ELR (cell line): ENCODE results near the gene SLC13A5.
"Not testable (repeated sequence)": the region's sequence is repeated elsewhere in the genome, so short reads cannot be mapped to it uniquely, and the experiment has no call there.

Experiments used
- DNase-seq: peaks from one replicate; pipeline ENCODE4 v3.0.0-alpha.2; 2015; ENCODE audit warnings: low read depth

SLC13A5 gene

GRCh38 chr17:6711081-6711674 is 2.0 kb downstream of the SLC13A5 start:
- no peak for DNase-seq

DNA sequence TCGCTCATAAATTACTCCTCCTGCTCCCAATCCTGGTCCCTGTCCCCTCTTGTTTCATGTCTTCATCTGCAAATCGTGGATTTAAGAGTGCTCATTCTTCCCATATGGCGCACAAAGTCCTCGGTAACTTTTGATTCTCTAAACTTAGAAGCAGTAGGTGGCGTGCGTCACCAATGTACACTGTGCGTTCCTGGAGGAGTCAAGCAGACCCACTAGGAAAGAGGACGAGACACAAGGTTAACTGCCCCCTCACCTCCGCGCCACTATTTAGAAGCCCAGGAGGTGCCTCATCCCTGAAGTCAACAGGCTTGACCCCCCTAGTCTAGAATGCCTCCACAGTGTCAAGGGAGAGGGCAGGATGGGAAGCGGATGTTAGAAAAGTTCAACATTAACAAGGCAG is 2.9 kb downstream of the SLC13A5 start:
- no peak for DNase-seq

- DNase-seq: no peak
These were observed 4.7 kb downstream of the SLC13A5 start for GRCh38 chr17:6708357-6708961.

DNA sequence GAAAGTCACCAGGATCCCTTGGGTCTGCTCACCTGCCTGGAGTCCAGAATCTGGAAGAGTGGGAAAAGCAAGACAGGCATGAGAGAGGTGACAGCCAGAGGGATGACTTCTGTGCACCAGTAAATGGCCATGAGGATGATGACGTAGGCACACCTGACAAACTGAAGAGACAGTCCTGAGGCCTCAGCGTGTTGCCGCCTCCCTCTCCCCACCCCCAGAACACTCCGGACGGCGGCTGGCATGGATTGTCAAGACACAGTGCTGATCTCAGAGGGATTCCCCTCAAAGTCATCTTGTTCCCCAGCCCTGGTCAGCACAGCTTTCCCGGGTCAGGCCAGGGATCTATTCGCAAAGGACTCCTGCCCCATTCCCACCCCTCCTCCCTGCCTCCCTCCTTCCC is 6.2 kb downstream of the SLC13A5 start:
- DNase-seq: no peak

DNA sequence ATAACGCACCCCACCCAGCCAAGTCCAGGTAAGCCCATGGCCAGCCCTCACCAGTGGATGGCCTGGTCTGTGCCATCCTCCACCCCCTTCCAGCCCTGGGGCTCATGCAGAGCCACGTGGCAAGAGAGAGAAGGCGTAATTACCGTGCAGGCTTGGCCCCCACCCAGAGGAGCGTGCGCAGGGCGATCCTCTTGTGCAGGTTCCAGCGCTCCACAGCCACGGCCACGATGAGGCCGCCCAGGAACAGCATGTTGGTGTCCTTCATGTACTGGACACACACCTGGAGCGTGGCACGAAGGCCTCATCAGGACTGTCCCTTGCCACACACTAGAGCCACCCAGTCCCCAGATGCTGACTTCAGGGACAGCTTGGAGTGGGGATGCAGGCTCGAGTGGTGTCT is 6.7 kb downstream of the SLC13A5 start:
- no peak for DNase-seq

- no peak for DNase-seq
These were observed 8.6 kb downstream of the SLC13A5 start for GRCh38 chr17:6704470-6705052.

GRCh38 chr17:6703751-6704150 is 9.4 kb downstream of the SLC13A5 start:
- DNase-seq: no peak

DNA sequence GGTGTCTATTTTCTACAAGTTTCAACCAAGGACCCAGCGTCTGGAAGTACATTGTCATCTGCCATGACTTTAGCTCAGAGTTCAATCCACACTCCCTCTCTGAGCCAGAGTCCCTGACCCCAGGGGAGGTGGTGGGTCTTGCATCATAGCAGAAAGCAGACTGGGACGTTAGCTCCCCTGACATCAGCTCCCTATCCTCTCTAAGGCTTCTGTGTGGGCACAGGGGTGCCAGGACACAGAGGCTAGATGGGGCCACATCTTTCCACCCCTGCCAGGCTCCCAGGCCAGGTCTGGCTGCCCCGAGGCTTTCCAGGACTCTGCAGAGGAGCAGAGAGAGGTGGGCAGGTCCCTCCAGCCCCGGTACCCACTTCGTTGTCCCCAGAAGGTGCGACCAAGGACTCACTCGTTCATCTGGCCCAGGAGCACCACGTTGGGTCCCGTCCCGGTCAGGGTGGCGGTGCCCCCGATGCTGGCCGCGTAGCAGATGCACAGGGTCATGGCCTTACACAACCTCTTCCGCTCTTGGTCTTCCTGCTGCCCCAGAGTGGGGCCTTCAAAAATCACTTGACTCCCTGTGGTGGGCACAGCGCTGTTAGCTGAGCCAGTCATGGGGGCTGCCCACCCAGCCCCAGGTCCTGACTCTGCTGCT is 10.5 kb downstream of the SLC13A5 start:
- DNase-seq: no peak

GRCh38 chr17:6701719-6702118 is 11.4 kb downstream of the SLC13A5 start:
- peak; percentile 38 for DNase-seq

GRCh38 chr17:6700948-6701307 is 12.2 kb downstream of the SLC13A5 start:
- DNase-seq: no peak

GRCh38 chr17:6699997-6700947 is 12.9 kb downstream of the SLC13A5 start:
- no peak for DNase-seq

DNA sequence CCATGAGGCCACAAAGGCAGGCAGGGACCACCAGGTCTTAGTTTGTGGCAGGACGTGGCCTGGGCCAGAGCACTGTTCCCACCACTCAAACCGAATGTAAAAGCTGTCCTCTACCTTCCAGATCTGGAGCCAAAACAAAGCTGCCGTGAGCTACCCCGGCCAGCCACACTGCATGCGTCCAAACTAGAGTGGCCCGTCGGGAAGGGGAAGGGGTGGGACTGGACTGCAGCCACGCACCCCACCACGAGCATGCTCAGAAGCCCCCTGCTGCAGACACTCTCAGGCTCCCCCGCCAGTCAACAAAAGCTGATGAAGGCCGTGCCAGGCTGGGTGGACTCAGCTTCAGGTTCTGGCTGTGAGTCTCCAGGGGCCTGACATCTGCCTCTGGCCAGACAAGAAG is 15.2 kb downstream of the SLC13A5 start:
- no peak for DNase-seq

GRCh38 chr17:6696906-6697305 is 16.3 kb downstream of the SLC13A5 start:
- DNase-seq: no peak

DNA sequence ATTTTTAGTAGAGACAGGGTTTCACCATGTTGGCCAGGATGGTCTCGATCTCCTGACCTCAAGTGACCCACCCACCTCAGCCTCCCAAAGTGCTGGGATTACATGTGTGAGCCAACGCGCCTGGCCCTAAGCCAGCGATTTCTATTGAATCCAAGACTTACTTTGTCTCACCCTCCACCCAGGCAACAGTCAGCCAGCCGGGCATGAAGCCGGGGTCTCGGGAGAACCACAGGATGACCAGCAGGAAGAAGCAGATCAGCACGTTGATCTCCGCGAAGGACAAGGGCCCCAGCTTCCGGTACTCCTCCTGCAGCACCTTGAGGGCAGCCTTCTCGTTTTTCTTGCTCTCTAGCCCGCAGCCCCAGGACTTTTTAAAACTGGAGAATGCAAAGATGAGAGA is 17.6 kb downstream of the SLC13A5 start:
- DNase-seq: no peak

- no peak for DNase-seq
These were observed 18.1 kb downstream of the SLC13A5 start for GRCh38 chr17:6695051-6695450.

DNA sequence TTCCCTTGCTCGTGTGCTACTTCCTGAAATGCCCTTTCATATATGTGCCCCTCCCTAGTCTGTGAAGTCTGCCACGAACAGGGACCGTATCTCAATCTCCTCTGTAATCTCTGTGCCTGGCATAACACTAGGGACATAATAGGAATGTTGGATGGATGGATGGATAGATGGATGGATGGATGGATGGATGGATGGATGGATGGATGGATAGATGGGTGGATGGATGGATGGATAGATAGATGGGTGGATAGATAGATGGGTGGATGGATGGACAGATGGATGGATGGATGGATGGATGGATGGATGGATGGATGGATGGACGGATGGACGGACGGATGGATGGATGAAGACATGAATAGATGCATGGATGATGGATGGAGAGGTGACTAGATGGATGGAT is 21.2 kb downstream of the SLC13A5 start:
- DNase-seq: not testable (repeated sequence)

DNA sequence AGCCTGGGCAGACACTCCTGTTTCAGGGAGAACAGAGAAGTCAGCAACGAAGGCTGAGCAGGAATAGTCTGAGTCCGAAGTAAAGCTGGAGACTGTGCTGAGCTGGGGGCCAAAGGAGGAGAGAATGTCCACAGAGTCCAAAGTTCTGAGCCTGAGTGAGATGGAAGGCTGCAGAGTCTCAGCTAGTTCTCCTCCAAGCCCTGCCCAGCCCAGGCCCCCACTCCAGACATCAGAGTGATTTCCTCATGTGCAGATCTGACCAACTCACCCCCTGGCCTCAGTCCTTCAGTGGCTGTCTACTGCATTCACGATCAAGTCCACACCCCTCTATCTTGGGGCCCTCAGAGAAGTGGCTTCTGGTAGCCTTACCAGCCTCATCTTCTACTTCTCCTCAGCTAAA is 21.6 kb downstream of the SLC13A5 start:
- DNase-seq: no peak

DNA sequence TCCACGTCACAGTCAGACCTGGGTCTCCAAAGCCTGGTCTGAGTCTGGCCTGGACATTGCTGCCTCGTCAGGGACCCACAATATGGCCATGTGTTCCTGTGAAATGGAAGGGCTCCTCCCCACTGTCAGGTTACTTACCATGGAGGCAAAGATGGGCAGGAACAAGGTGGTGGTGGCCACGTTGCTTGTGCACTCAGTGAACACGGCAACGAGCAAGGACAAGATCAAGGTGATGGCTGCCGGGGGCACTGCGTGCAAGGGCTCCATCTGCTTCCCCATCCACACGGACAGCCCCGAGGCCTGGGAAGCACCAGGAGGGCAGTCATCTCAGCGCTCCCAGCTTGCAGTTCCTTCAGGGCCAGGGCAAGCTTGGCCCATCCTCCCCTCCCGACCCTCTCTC is 22.5 kb downstream of the SLC13A5 start:
- no peak for DNase-seq

DNA sequence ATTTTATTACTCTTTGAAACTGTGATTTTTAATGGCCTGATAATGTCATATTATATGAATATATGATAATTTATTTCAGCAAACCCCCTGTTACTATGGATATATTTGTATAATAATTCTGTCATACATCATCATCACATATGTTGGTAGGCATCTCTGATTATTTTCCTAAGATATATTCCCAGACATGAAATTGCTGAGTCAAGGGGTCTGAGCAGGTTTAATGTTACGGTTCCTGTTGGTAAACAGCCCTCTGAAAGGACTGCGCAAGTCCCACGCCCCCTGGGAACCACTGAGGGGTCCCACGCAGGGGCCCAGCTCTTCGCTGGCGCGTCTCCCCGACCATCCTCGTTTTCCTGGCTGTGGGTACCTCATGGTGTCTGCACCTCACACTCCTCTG is 24.2 kb downstream of the SLC13A5 start:
- DNase-seq: no peak

DNA sequence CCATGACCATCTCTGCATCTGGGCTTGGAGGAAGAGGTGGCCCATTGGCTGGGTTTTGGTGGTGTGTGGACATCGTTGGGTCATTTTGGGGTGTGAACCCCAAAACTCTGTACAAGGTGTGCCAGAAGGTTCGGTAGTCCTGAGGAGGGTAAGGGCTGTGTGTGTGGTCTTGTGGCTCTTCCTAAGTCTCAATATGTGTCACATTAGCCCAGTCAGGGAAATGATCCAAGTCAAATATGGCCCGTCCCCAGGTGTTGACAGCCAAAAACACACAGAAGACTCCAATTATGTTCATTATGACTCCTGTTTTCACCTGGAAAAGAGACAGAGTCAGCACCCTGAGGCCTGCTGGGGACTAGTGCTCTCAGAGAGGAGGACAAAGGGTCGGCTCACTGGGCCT is 27.1 kb downstream of the SLC13A5 start:
- DNase-seq: no peak

DNA sequence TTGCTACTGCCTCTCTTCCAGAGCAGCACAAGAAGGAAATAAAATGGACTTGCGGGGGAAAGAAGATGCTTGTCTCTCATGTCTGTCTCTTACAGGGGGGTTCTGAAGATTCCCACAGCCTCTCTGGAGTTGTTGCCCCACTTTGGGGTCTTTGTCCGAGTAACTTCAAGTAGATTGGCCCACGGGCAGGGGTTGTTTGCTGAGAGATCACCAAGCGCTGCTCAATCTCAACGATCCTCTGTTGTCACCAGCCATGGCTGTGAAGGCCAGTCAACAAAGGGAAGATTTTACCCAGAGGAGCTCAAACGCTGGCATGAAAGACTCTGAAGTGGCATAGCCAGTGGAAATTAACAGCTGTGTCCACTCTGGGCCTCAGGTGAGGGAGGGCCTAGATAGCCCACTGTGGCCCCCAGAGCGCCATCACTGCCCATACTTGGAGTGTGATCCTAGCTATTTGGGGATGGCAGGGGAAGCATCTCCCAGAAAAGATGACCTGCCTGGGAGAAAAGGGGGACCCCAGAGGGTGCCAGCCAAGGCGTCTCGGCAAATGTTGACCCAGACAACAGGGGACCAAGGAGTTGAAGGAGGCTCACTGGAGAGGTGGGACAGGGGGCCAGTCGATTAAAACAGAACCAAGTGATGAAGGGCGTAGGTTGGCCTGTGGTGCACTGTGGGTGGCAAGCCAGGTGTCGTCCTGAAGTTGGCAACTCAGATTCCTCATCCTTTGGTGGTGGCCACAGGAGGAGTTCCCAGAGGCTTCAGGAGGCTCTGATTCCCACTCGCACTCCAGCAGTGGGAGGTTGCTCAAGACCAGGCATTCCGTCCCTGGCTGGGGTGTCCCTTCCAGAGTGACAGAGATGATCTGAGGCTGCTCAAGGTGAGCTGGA is 28.0 kb downstream of the SLC13A5 start:
- DNase-seq: no peak

DNA sequence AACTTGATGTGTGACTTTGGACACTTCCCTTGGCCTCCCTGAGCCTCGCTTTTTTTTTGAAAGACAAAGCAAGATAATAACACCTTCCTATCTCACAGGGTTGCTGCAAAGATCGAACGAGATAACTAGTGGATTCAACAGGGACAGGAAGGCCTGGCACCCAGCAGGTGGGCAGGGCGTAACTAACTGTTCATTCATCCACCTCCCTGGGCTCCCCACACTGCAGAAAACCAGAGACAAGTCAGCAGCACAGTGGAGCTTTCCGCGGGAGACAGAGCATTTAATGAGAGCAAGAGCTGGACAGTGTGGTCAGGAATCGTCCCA is 28.7 kb downstream of the SLC13A5 start:
- no peak for DNase-seq
